HCT116 (cell line): Measurements from ENCODE around the gene GPR27. TPM values are rescaled to one million over a fixed set of nuclear protein-coding genes. Genes with fewer than 3 reads are reported as not detected.

Source experiments
- ATAC-seq: fragments of 200-7000 bp; cut with Tn5 transposase; 2 replicates; pipeline ENCODE4 v1.9.1; 2020; ENCODE audit warnings: mild to moderate bottlenecking, moderate library complexity
- BruUV-seq: library from RNA; stranded (reverse); fragments of 400-500 nt; replicated peaks from 2 replicates; lab custom pipeline; 2021; lab: Mats Ljungman, UMichigan
- CTCF ChIA-PET: fragments of 300-600 bp; sonication (Branson Sonifier 250); formaldehyde crosslinking; loops from one replicate; lab custom pipeline; 2021; ENCODE audit warnings: antibody characterized with exemption; lab: Charles Lee
- POLR2A ChIA-PET: fragments of 300-600, 350-600 bp; sonication (Branson Sonifier 250); formaldehyde crosslinking; loops from one replicate; lab custom pipeline; 2021; ENCODE audit warnings: antibody characterized with exemption; lab: Charles Lee
- RAD21 ChIA-PET, 2 experiments: fragments of 300-600 bp; sonication (Branson Sonifier 250); formaldehyde crosslinking; loops; one replicate each; lab custom pipeline; 2023; ENCODE audit warnings: low total read pairs in 2 of 2; ENCODE audit not compliant: uncharacterized antibody in 2 of 2, unreplicated experiment in 2 of 2, low non-redundant PET in 1 of 2; lab: Charles Lee
- DNase-seq: peaks from one replicate; pipeline ENCODE4 v3.0.0-alpha.2; 2010; ENCODE audit warnings: low read depth, low spot score
- H2AFZ ChIP-seq: fragments of 200-600 bp; shearing (Covaris generic), sonication (generic); 2 replicates; pipeline ENCODE4 v1.6.1; 2017; ENCODE audit warnings: low read depth, mixed run types, mixed read lengths, antibody characterized with exemption, low read length; ENCODE audit not compliant: poor library complexity, severe bottlenecking
- H3K27ac ChIP-seq: 2 replicates; pipeline ENCODE4 v1.5.1; 2012; ENCODE audit warnings: low read depth, low read length
- H3K27me3 ChIP-seq: fragments of 200-600 bp; sonication (generic); 2 replicates; pipeline ENCODE4 v1.6.1; 2016; ENCODE audit warnings: mixed run types, low read length, mixed read lengths; ENCODE audit not compliant: insufficient read depth
- H3K36me3 ChIP-seq, 2 experiments: fragments of 200-500 bp in 1 of 2; fragments of 200-600 bp in 1 of 2; sonication (Bioruptor generic) in 1 of 2; sonication (generic) in 1 of 2; 2 replicates each; pipeline versions ENCODE4 v1.5.1 to v1.6.1; 2014 to 2016; ENCODE audit warnings: low read length in 2 of 2, inconsistent platforms in 1 of 2, mixed read lengths in 1 of 2, mixed run types in 1 of 2; ENCODE audit not compliant: insufficient read depth in 2 of 2, control insufficient read depth in 1 of 2
- H3K4me1 ChIP-seq, 2 experiments: fragments of 200-600 bp in 1 of 2; sonication (generic) in 1 of 2; 2 replicates each; pipeline versions ENCODE4 v1.5.1 to v1.6.1; 2012 to 2017; ENCODE audit warnings: low read length in 2 of 2, inconsistent platforms in 1 of 2, mild to moderate bottlenecking in 1 of 2, mixed read lengths in 1 of 2, mixed run types in 1 of 2, moderate library complexity in 1 of 2; ENCODE audit not compliant: insufficient read depth in 2 of 2, control insufficient read depth in 1 of 2
- H3K4me2 ChIP-seq: fragments of 200-600 bp; sonication (generic); 2 replicates; pipeline ENCODE4 v1.6.1; 2017; ENCODE audit warnings: mixed run types, low read length, mixed read lengths
- H3K4me3 ChIP-seq, 2 experiments: fragments of 200-600 bp in 1 of 2; sonication (generic) in 1 of 2; replicated peaks in 1 of 2; 2 replicates each; pipeline ENCODE4 v1.5.1; 2011 to 2016; ENCODE audit warnings: low read length in 2 of 2, control low read depth in 1 of 2, low read depth in 1 of 2, mild to moderate bottlenecking in 1 of 2, mixed read lengths in 1 of 2, mixed run types in 1 of 2
- H3K79me2 ChIP-seq: fragments of 200-600 bp; sonication (generic); 2 replicates; pipeline ENCODE4 v1.6.1; 2017; ENCODE audit warnings: mild to moderate bottlenecking, mixed run types, low read length, moderate library complexity, mixed read lengths; ENCODE audit not compliant: insufficient read depth
- H3K9ac ChIP-seq: fragments of 200-600 bp; sonication (generic); 2 replicates; pipeline ENCODE4 v1.6.1; 2016; ENCODE audit warnings: low read length, mixed read lengths
- H3K9me2 ChIP-seq: fragments of 200-600 bp; sonication (generic), shearing (Covaris generic); 2 replicates; pipeline ENCODE4 v1.6.1; 2017; ENCODE audit warnings: mixed run types, mild to moderate bottlenecking, moderate library complexity; ENCODE audit not compliant: insufficient read depth
- H3K9me3 ChIP-seq, 2 experiments: fragments of 200-500 bp in 1 of 2; fragments of 200-600 bp in 1 of 2; sonication (Bioruptor generic) in 1 of 2; sonication (generic) in 1 of 2; 2 replicates each; pipeline ENCODE4 v1.6.1; 2014 to 2017; ENCODE audit warnings: low read length in 2 of 2, mixed read lengths in 2 of 2, inconsistent platforms in 1 of 2, low read depth in 1 of 2, mild to moderate bottlenecking in 1 of 2, mixed run types in 1 of 2, moderate library complexity in 1 of 2; ENCODE audit not compliant: control insufficient read depth in 1 of 2, insufficient read depth in 1 of 2
- H4K20me1 ChIP-seq: fragments of 200-600 bp; sonication (generic), shearing (Covaris generic); 2 replicates; pipeline ENCODE4 v1.6.1; 2017; ENCODE audit warnings: mixed run types, mild to moderate bottlenecking, moderate library complexity; ENCODE audit not compliant: insufficient read depth
- ATF3 ChIP-seq: IDR thresholded peaks from 2 replicates; pipeline ENCODE4 v1.6.1; 2012
- EGR1 ChIP-seq: IDR thresholded peaks from 2 replicates; pipeline ENCODE4 v1.6.1; 2012; ENCODE audit warnings: low read depth
- FOSL1 ChIP-seq: IDR thresholded peaks from 2 replicates; pipeline ENCODE4 v1.6.1; 2012; ENCODE audit warnings: low read depth
- POLR2A ChIP-seq: IDR thresholded peaks from 2 replicates; pipeline ENCODE4 v1.7.0; 2011; ENCODE audit warnings: borderline replicate concordance; ENCODE audit not compliant: insufficient read depth, insufficient read length; ENCODE audit errors: extremely low read depth
- intact Hi-C: fragments of 100-400 bp; cut with micrococcal nuclease; formaldehyde crosslinking; loops from 2 replicates; pipeline ENCODE4 v1.10.0; 2022
- total RNA-seq: library from RNA; stranded (reverse); gene quantifications from one replicate; pipeline ENCODE4 v1.2.1, GENCODE V29; 2021; ENCODE audit not compliant: unreplicated experiment

Gene GPR27
- total RNA-seq, 1 experiment from 2014 or later = not detected

GRCh38 chr3:71771126-71771525, 17.5 kb downstream of the GPR27 start:
- no peaks in the 10 kb centered on the region for H3K79me2 ChIP-seq
- RAD21 ChIA-PET = no interaction called here
- H3K4me2 ChIP-seq = no peak overlapping the region

GRCh38 chr3:71771884-71772283, 18.2 kb downstream of the GPR27 start:
- ChIA-PET POLR2A (no interaction called here), CTCF (no interaction called here), RAD21 (no interaction called here)
- Histone ChIP-seq H3K9ac (no peak overlapping the region), H3K4me1 (no peaks in the 10 kb centered on the region), H3K79me2 (no peaks in the 10 kb centered on the region), H3K27ac (no peak overlapping the region), H3K9me3 (no peaks in the 10 kb centered on the region), H2AFZ (no peak overlapping the region), H3K27me3 (no peaks in the 10 kb centered on the region), H3K4me2 (no peak overlapping the region), H3K4me3 (no peak overlapping the region), H4K20me1 (no peaks in the 10 kb centered on the region), H3K9me2 (no peaks in the 10 kb centered on the region), H3K36me3 (no peaks in the 10 kb centered on the region)
- intact Hi-C loops = no loop called here
- no TSS peak for BruUV-seq
- ATAC-seq (no peak), DNase-seq (no peak)
- TF ChIP-seq FOSL1 = no peak

More at GRCh38 chr3:71771126-71771525, 17.5 kb downstream of the GPR27 start:
- H3K27ac ChIP-seq = no peak overlapping the region
- DNase-seq (no peak), ATAC-seq (no peak)
- no TSS peak for BruUV-seq
- CTCF ChIA-PET = no interaction called here
- no peaks in the 10 kb centered on the region for H3K36me3 ChIP-seq
- no peaks in the 10 kb centered on the region for H3K9me3 ChIP-seq
- H3K9me2 ChIP-seq = no peaks in the 10 kb centered on the region
- TF ChIP-seq POLR2A = no peak
- no peak for TF ChIP-seq EGR1
- no peak for TF ChIP-seq ATF3
- H4K20me1 ChIP-seq = no peaks in the 10 kb centered on the region
- POLR2A ChIA-PET = no interaction called here
- H2AFZ ChIP-seq = no peak overlapping the region
- intact Hi-C loops = no loop called here
- no peaks in the 10 kb centered on the region for H3K4me1 ChIP-seq
- H3K27me3 ChIP-seq = no peaks in the 10 kb centered on the region
- no peak overlapping the region for H3K9ac ChIP-seq
- no peak overlapping the region for H3K4me3 ChIP-seq
